ENCODE data around the gene CYP39A1.

The CYP39A1 gene

GRCh38 chr6:46605091-46605797, 47.4 kb downstream of the CYP39A1 start:
- no peak for TF ChIP-seq CTCF (conservative IDR thresholded peaks at IDR 0.05; ENCODE audit: control insufficient read depth, insufficient read depth, low read depth, low read length)
- H3K4me3 ChIP-seq (ENCODE audit: control insufficient read depth, low read depth, low read length): no peak overlapping the region
- no peak for DNase-seq (ENCODE audit: low read depth)

GRCh38 chr6:46598215-46598614, 54.4 kb downstream of the CYP39A1 start:
- no peak for TF ChIP-seq CTCF (conservative IDR thresholded peaks at IDR 0.05; ENCODE audit: control insufficient read depth, insufficient read depth, low read depth, low read length)
- DNase-seq (ENCODE audit: low read depth): no peak
- no peak overlapping the region for H3K4me3 ChIP-seq (ENCODE audit: control insufficient read depth, low read depth, low read length)

GRCh38 chr6:46592740-46593139, 59.9 kb downstream of the CYP39A1 start:
- H3K4me3 ChIP-seq (ENCODE audit: control insufficient read depth, low read depth, low read length): no peak overlapping the region
- no peak for TF ChIP-seq CTCF (conservative IDR thresholded peaks at IDR 0.05; ENCODE audit: control insufficient read depth, insufficient read depth, low read depth, low read length)
- DNase-seq (ENCODE audit: low read depth): no peak

- no peak for TF ChIP-seq CTCF (conservative IDR thresholded peaks at IDR 0.05; ENCODE audit: control insufficient read depth, insufficient read depth, low read depth, low read length)
- no peak for DNase-seq (ENCODE audit: low read depth)
- H3K4me3 ChIP-seq (ENCODE audit: control insufficient read depth, low read depth, low read length): no peak overlapping the region
Observed at GRCh38 chr6:46592046-46592445, 60.6 kb downstream of the CYP39A1 start.

GRCh38 chr6:46590765-46591164, 61.9 kb downstream of the CYP39A1 start:
- TF ChIP-seq CTCF (conservative IDR thresholded peaks at IDR 0.05; ENCODE audit: control insufficient read depth, insufficient read depth, low read depth, low read length): no peak
- H3K4me3 ChIP-seq (ENCODE audit: control insufficient read depth, low read depth, low read length): no peak overlapping the region
- DNase-seq (ENCODE audit: low read depth): no peak

GRCh38 chr6:46586906-46587305, 65.7 kb downstream of the CYP39A1 start:
- DNase-seq (ENCODE audit: low read depth): no peak
- no peak overlapping the region for H3K4me3 ChIP-seq (ENCODE audit: control insufficient read depth, low read depth, low read length)
- no peak for TF ChIP-seq CTCF (conservative IDR thresholded peaks at IDR 0.05; ENCODE audit: control insufficient read depth, insufficient read depth, low read depth, low read length)

GRCh38 chr6:46584586-46584985, 68.0 kb downstream of the CYP39A1 start:
- DNase-seq (ENCODE audit: low read depth): peak; percentile 31
- TF ChIP-seq CTCF (conservative IDR thresholded peaks at IDR 0.05; ENCODE audit: control insufficient read depth, insufficient read depth, low read depth, low read length): no peak
- H3K4me3 ChIP-seq (ENCODE audit: control insufficient read depth, low read depth, low read length): no peak overlapping the region

Measured in fibroblast of mammary gland (primary cell).